HepG2 (cell line): ENCODE data around the gene SLC23A2. TPM values are rescaled to one million over a fixed set of nuclear protein-coding genes. Genes with fewer than 3 reads are reported as not detected.
A peak's percentile ranks its signal among the peaks of the same experiment; 100 is the strongest.

Source experiments
- CREB1 ChIP-seq, 2 experiments: fragments of 450-650 bp in 1 of 2; IDR thresholded peaks; 2 replicates each; pipeline ENCODE4 v1.6.1; 2016 to 2017; ENCODE audit warnings: control low read depth in 1 of 2, mild to moderate bottlenecking in 1 of 2, missing compliant biosample characterization in 1 of 2, missing genetic modification characterization in 1 of 2
- CSRNP1 ChIP-seq: sonication (generic); formaldehyde crosslinking; IDR thresholded peaks from 2 replicates; pipeline ENCODE4 v1.8.1; 2023; ENCODE audit warnings: mild to moderate bottlenecking, missing genetic modification reagents
- ETV5 ChIP-seq: IDR thresholded peaks from 2 replicates; pipeline ENCODE4 v1.6.1; 2018; ENCODE audit warnings: missing biosample characterization, missing genetic modification reagents, inconsistent platforms, borderline replicate concordance
- KLF12 ChIP-seq: sonication (generic); formaldehyde crosslinking; IDR thresholded peaks from 2 replicates; pipeline ENCODE4 v1.4.0; 2020; ENCODE audit warnings: missing genetic modification reagents, borderline replicate concordance
- MXD4 ChIP-seq: IDR thresholded peaks from 2 replicates; pipeline ENCODE4 v1.6.1; 2016; ENCODE audit warnings: mild to moderate bottlenecking, missing biosample characterization, missing genetic modification reagents
- NCOA1 ChIP-seq: sonication (generic); formaldehyde crosslinking; IDR thresholded peaks from 2 replicates; pipeline ENCODE4 v1.9.0; 2021; ENCODE audit warnings: missing genetic modification reagents
- NR2F6 ChIP-seq, 2 experiments: IDR thresholded peaks; 2 replicates each; pipeline ENCODE4 v1.6.1; 2016; ENCODE audit warnings: antibody characterized with exemption in 1 of 2, mild to moderate bottlenecking in 1 of 2
- PAXIP1 ChIP-seq: sonication (generic); formaldehyde crosslinking; conservative IDR thresholded peaks from 2 replicates; pipeline ENCODE4 v1.4.0; 2020; ENCODE audit warnings: mild to moderate bottlenecking, missing genetic modification reagents, moderate library complexity
- RFXANK ChIP-seq: IDR thresholded peaks from 2 replicates; pipeline ENCODE4 v1.6.1; 2016
- SALL1 ChIP-seq: sonication (generic); formaldehyde crosslinking; IDR thresholded peaks from 2 replicates; pipeline ENCODE4 v1.8.0; 2022; ENCODE audit warnings: mild to moderate bottlenecking, missing genetic modification reagents
- SPEN ChIP-seq: sonication (generic); formaldehyde crosslinking; IDR thresholded peaks from 2 replicates; pipeline ENCODE4 v1.5.1; 2020; ENCODE audit warnings: low read depth, mild to moderate bottlenecking, missing genetic modification reagents
- TBX2 ChIP-seq: sonication (generic); formaldehyde crosslinking; IDR thresholded peaks from 2 replicates; pipeline ENCODE4 v1.5.0; 2020; ENCODE audit warnings: missing genetic modification reagents, mild to moderate bottlenecking, borderline replicate concordance
- TEAD3 ChIP-seq: optimal IDR thresholded peaks from 2 replicates; pipeline ENCODE3; 2016; ENCODE audit warnings: borderline replicate concordance
- TERF1 ChIP-seq: sonication (generic); formaldehyde crosslinking; IDR thresholded peaks from 2 replicates; pipeline ENCODE4 v1.8.0; 2022; ENCODE audit warnings: mild to moderate bottlenecking, missing genetic modification reagents, moderate library complexity
- TIGD3 ChIP-seq: sonication (generic); formaldehyde crosslinking; IDR thresholded peaks from 2 replicates; pipeline ENCODE4 v1.5.1; 2020; ENCODE audit warnings: mild to moderate bottlenecking, missing genetic modification reagents, borderline replicate concordance
- XRCC5 ChIP-seq: fragments of 200-400 bp; formaldehyde crosslinking; optimal IDR thresholded peaks from 2 replicates; pipeline ENCODE3; 2017; ENCODE audit warnings: mild to moderate bottlenecking, low read length
- ZFX ChIP-seq: sonication (generic); formaldehyde crosslinking; IDR thresholded peaks from 2 replicates; pipeline ENCODE4 v1.4.0; 2020; ENCODE audit warnings: mild to moderate bottlenecking, low read depth, missing genetic modification reagents, moderate library complexity
- ZNF281 ChIP-seq: sonication (generic); formaldehyde crosslinking; IDR thresholded peaks from 2 replicates; pipeline ENCODE4 v1.4.0; 2020; ENCODE audit warnings: missing genetic modification reagents, borderline replicate concordance
- ZNF720 ChIP-seq: sonication (generic); formaldehyde crosslinking; IDR thresholded peaks from 2 replicates; pipeline ENCODE4 v1.4.0; 2020; ENCODE audit warnings: missing genetic modification reagents
- polyA plus RNA-seq, 8 experiments: library from polyadenylated mRNA; depleted of rRNA in 3 of 8; stranded (reverse) in 7 of 8; unstranded in 1 of 8; fragments of >200 nt; fragmentation: Illumina TruSeq in 4 of 8; extraction: Trizol in 4 of 8; gene quantifications; 2 replicates each; pipeline versions ENCODE4 v1.2.1 to v1.2.3, GENCODE V29; 2011 to 2016; ENCODE audit warnings: low read depth in 4 of 8, missing spikeins in 1 of 8, mixed read lengths in 1 of 8; ENCODE audit not compliant: insufficient read depth in 1 of 8
- total RNA-seq, 5 experiments: library from RNA; depleted of rRNA; stranded (reverse); fragments of >200 nt; fragmentation: Illumina TruSeq; extraction: Trizol; gene quantifications; 2 replicates each; pipeline ENCODE4 v1.2.3, GENCODE V29; 2016; ENCODE audit warnings: low read depth in 1 of 5

SLC23A2 gene
- total and polyA plus RNA-seq, 2 of the 13 experiments (the other 11 are each of a cell fraction or from before 2014, with no cell fraction given), result 42.2 to 51.2 TPM

- no peak for TF ChIP-seq ZNF281 (CRISPR knock-in tag)
- TF ChIP-seq PAXIP1 (CRISPR knock-in tag), result peak; percentile 70
- TF ChIP-seq KLF12 (CRISPR knock-in tag), result no peak
- TF ChIP-seq ETV5 (CRISPR knock-in tag), result peak; percentile 85; the same call in 1 of the 2 replicates
- peak; percentile 6 for TF ChIP-seq TEAD3 (CRISPR knock-in tag)
- TF ChIP-seq TBX2 (CRISPR knock-in tag), result no peak
- TF ChIP-seq RFXANK, result no peak
- TF ChIP-seq CSRNP1, result no peak
- TF ChIP-seq MXD4 (CRISPR knock-in tag), result no peak
- TF ChIP-seq SPEN, result no peak
- no peak for TF ChIP-seq SALL1 (CRISPR knock-in tag)
- TF ChIP-seq TIGD3 (CRISPR knock-in tag), result no peak
- TF ChIP-seq TERF1 (CRISPR knock-in tag), result no peak
- TF ChIP-seq ZFX (CRISPR knock-in tag), result no peak
- TF ChIP-seq XRCC5, result no peak
- TF ChIP-seq ZNF720, result no peak
- TF ChIP-seq NR2F6 (IDR thresholded peaks at IDR 0.05), result no peak
- TF ChIP-seq NR2F6 (CRISPR knock-in tag; IDR thresholded peaks at IDR 0.05), result no peak
- TF ChIP-seq NCOA1 (CRISPR knock-in tag), result no peak
- TF ChIP-seq CREB1 (IDR thresholded peaks at IDR 0.05), result no peak
- TF ChIP-seq CREB1 (CRISPR knock-in tag; IDR thresholded peaks at IDR 0.05), result no peak
These were observed 75.3 kb downstream of the SLC23A2 start (continued) for GRCh38 chr20:4925842-4926530.
